ENCODE results near the gene INSC.

The INSC gene

GRCh38 chr11:15198284-15198683, 83.6 kb downstream of the INSC start:
- H4K91ac ChIP-seq (ENCODE audit: low read depth, low read length) = no peak overlapping the region
- no peak overlapping the region for H3K4me2 ChIP-seq (ENCODE audit: low read length)
- no peak overlapping the region for H2BK120ac ChIP-seq (ENCODE audit: insufficient read depth, low read length, poor library complexity)
- no peaks in the 10 kb centered on the region for H3K36me3 ChIP-seq (ENCODE audit: control insufficient read depth in 1 of 2, insufficient read depth in 2 of 2, low read length in 2 of 2)
- H2BK12ac ChIP-seq (ENCODE audit: low read length) = no peak overlapping the region
- no peak overlapping the region for H2AK5ac ChIP-seq (ENCODE audit: low read length)
- no CpG with 5 or more reads among the region's 2 CpGs for WGBS (ENCODE audit: extremely low coverage, insufficient coverage, insufficient read length)
- no peak overlapping the region for H4K12ac ChIP-seq (ENCODE audit: low read depth, low read length)
- no peak overlapping the region for H2AFZ ChIP-seq (ENCODE audit: insufficient read depth, low read length, poor library complexity)
- no peak overlapping the region for H3K9ac ChIP-seq (ENCODE audit: low read length)
- H3K23ac ChIP-seq (ENCODE audit: low read length) = no peak overlapping the region
- H3K79me1 ChIP-seq (ENCODE audit: low read length) = no peaks in the 10 kb centered on the region
- H3K79me2 ChIP-seq (ENCODE audit: control insufficient read depth, insufficient read depth, low read length, poor library complexity) = no peaks in the 10 kb centered on the region
- no peak overlapping the region for H3K27ac ChIP-seq (ENCODE audit: low read depth, low read length)
- H2BK5ac ChIP-seq (ENCODE audit: low read depth, low read length, poor library complexity) = no peak overlapping the region
- H3K4me1 ChIP-seq (ENCODE audit: control insufficient read depth in 1 of 2, insufficient read depth in 2 of 2, low read length in 2 of 2) = no peaks in the 10 kb centered on the region
- H3K9me3 ChIP-seq (ENCODE audit: insufficient read depth, low read depth, low read length) = peaks cover 2% of the 10 kb centered on the region
- no peak overlapping the region for H3K4me3 ChIP-seq (ENCODE audit: low read depth, low read length)
- H3K14ac ChIP-seq (ENCODE audit: low read length) = no peak overlapping the region
- H3K18ac ChIP-seq (ENCODE audit: low read length) = no peak overlapping the region
- H3K27me3 ChIP-seq (ENCODE audit: insufficient read depth, low read length) = no peaks in the 10 kb centered on the region
- no peak overlapping the region for H3K4ac ChIP-seq (ENCODE audit: low read depth, low read length)
- DNase-seq = no peak
- no peak overlapping the region for H4K8ac ChIP-seq (ENCODE audit: low read depth, low read length)

DNA sequence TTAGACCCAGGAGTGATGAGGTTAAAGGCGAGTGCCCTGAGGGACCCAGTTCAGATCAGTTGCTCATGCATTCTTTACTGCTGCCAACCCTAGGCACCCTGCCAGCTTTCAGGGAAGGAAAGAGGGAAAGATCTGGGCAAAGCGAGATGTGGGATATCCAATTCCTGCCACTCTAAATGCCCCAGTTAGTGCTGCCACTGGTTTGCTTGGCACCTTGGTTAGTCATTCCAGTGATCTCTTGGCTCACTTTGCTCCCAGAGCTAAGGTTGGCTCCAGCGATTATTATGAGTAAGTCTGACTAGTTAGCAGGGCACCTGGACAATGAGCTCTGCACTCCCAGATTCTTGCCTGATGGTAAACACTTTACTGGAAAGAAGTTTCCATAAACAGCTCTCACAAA, 85.0 kb downstream of the INSC start:
- H3K4ac ChIP-seq (ENCODE audit: low read depth, low read length) = no peak overlapping the region
- no peak overlapping the region for H2BK5ac ChIP-seq (ENCODE audit: low read depth, low read length, poor library complexity)
- no peak overlapping the region for H4K8ac ChIP-seq (ENCODE audit: low read depth, low read length)
- WGBS (ENCODE audit: extremely low coverage, insufficient coverage, insufficient read length) = no CpG with 5 or more reads among the region's 3 CpGs
- no peak overlapping the region for H4K91ac ChIP-seq (ENCODE audit: low read depth, low read length)
- peaks cover 2% of the 10 kb centered on the region for H3K9me3 ChIP-seq (ENCODE audit: insufficient read depth, low read depth, low read length)
- no peaks in the 10 kb centered on the region for H3K4me1 ChIP-seq (ENCODE audit: control insufficient read depth in 1 of 2, insufficient read depth in 2 of 2, low read length in 2 of 2)
- H2AK5ac ChIP-seq (ENCODE audit: low read length) = no peak overlapping the region
- H2AFZ ChIP-seq (ENCODE audit: insufficient read depth, low read length, poor library complexity) = no peak overlapping the region
- H4K12ac ChIP-seq (ENCODE audit: low read depth, low read length) = no peak overlapping the region
- no peak overlapping the region for H3K18ac ChIP-seq (ENCODE audit: low read length)
- DNase-seq = no peak
- no peak overlapping the region for H3K4me3 ChIP-seq (ENCODE audit: low read depth, low read length)
- H3K27ac ChIP-seq (ENCODE audit: low read depth, low read length) = no peak overlapping the region
- no peak overlapping the region for H2BK120ac ChIP-seq (ENCODE audit: insufficient read depth, low read length, poor library complexity)
- no peak overlapping the region for H3K9ac ChIP-seq (ENCODE audit: low read length)
- H3K79me2 ChIP-seq (ENCODE audit: control insufficient read depth, insufficient read depth, low read length, poor library complexity) = no peaks in the 10 kb centered on the region
- no peaks in the 10 kb centered on the region for H3K79me1 ChIP-seq (ENCODE audit: low read length)
- H3K4me2 ChIP-seq (ENCODE audit: low read length) = no peak overlapping the region
- no peaks in the 10 kb centered on the region for H3K27me3 ChIP-seq (ENCODE audit: insufficient read depth, low read length)
- no peak overlapping the region for H2BK12ac ChIP-seq (ENCODE audit: low read length)
- H3K23ac ChIP-seq (ENCODE audit: low read length) = no peak overlapping the region
- no peaks in the 10 kb centered on the region for H3K36me3 ChIP-seq (ENCODE audit: control insufficient read depth in 1 of 2, insufficient read depth in 2 of 2, low read length in 2 of 2)
- H3K14ac ChIP-seq (ENCODE audit: low read length) = no peak overlapping the region

DNA sequence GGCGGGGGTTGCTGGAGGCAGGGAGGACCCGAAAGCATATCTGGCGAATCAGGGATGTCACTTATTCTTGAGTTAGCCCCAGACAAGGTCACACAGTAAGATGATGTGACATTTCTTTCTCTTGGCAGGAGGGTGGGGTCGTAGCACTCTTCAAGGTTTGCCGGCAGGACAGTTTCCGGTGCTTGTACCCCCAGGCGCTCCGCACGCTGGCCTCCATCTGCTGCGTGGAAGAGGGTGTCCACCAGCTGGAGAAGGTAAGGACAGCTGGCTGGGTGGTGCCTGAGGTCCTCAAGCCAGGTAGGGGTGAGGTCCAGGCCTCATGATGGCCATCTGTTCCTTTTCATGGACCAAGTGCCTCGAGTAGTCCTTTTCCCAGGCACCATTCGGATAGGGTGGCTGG, 86.0 kb downstream of the INSC start:
- Histone ChIP-seq H4K91ac (ENCODE audit: low read depth, low read length) (no peak overlapping the region), H3K79me1 (ENCODE audit: low read length) (no peaks in the 10 kb centered on the region), H3K4ac (ENCODE audit: low read depth, low read length) (no peak overlapping the region), H4K12ac (ENCODE audit: low read depth, low read length) (no peak overlapping the region), H3K36me3 (ENCODE audit: control insufficient read depth in 1 of 2, insufficient read depth in 2 of 2, low read length in 2 of 2) (no peaks in the 10 kb centered on the region), H3K27ac (ENCODE audit: low read depth, low read length) (no peak overlapping the region), H3K9me3 (ENCODE audit: insufficient read depth, low read depth, low read length) (peaks cover 2% of the 10 kb centered on the region), H3K14ac (ENCODE audit: low read length) (no peak overlapping the region), H2BK5ac (ENCODE audit: low read depth, low read length, poor library complexity) (no peak overlapping the region), H3K4me2 (ENCODE audit: low read length) (no peak overlapping the region), H3K18ac (ENCODE audit: low read length) (no peak overlapping the region), H3K9ac (ENCODE audit: low read length) (peak overlapping the region; percentile 7), H3K27me3 (ENCODE audit: insufficient read depth, low read length) (no peaks in the 10 kb centered on the region), H3K23ac (ENCODE audit: low read length) (peak overlapping the region; percentile 52), H3K79me2 (ENCODE audit: control insufficient read depth, insufficient read depth, low read length, poor library complexity) (no peaks in the 10 kb centered on the region), H2AK5ac (ENCODE audit: low read length) (no peak overlapping the region), H3K4me1 (ENCODE audit: control insufficient read depth in 1 of 2, insufficient read depth in 2 of 2, low read length in 2 of 2) (no peaks in the 10 kb centered on the region), H3K4me3 (ENCODE audit: low read depth, low read length) (no peak overlapping the region), H2AFZ (ENCODE audit: insufficient read depth, low read length, poor library complexity) (no peak overlapping the region), H2BK120ac (ENCODE audit: insufficient read depth, low read length, poor library complexity) (no peak overlapping the region), H4K8ac (ENCODE audit: low read depth, low read length) (no peak overlapping the region), H2BK12ac (ENCODE audit: low read length) (no peak overlapping the region)
- DNase-seq = no peak
- no CpG with 5 or more reads among the region's 12 CpGs for whole genome bisulfite sequencing (ENCODE audit: extremely low coverage, insufficient coverage, insufficient read length)

GRCh38 chr11:15201586-15201985, 86.9 kb downstream of the INSC start:
- WGBS (ENCODE audit: extremely low coverage, insufficient coverage, insufficient read length) = no CpG with 5 or more reads among the region's 4 CpGs

More at GRCh38 chr11:15201586-15201985, 86.9 kb downstream of the INSC start:
- Histone ChIP-seq H2BK12ac (ENCODE audit: low read length) (no peak overlapping the region), H4K12ac (ENCODE audit: low read depth, low read length) (no peak overlapping the region), H3K4me1 (ENCODE audit: control insufficient read depth in 1 of 2, insufficient read depth in 2 of 2, low read length in 2 of 2) (no peaks in the 10 kb centered on the region), H4K91ac (ENCODE audit: low read depth, low read length) (no peak overlapping the region), H2BK120ac (ENCODE audit: insufficient read depth, low read length, poor library complexity) (no peak overlapping the region), H2AK5ac (ENCODE audit: low read length) (no peak overlapping the region), H3K4me2 (ENCODE audit: low read length) (no peak overlapping the region), H4K8ac (ENCODE audit: low read depth, low read length) (no peak overlapping the region), H3K27me3 (ENCODE audit: insufficient read depth, low read length) (no peaks in the 10 kb centered on the region), H3K18ac (ENCODE audit: low read length) (no peak overlapping the region), H3K4ac (ENCODE audit: low read depth, low read length) (no peak overlapping the region), H3K36me3 (ENCODE audit: control insufficient read depth in 1 of 2, insufficient read depth in 2 of 2, low read length in 2 of 2) (no peaks in the 10 kb centered on the region), H3K23ac (ENCODE audit: low read length) (no peak overlapping the region), H3K9ac (ENCODE audit: low read length) (no peak overlapping the region), H3K79me2 (ENCODE audit: control insufficient read depth, insufficient read depth, low read length, poor library complexity) (no peaks in the 10 kb centered on the region), H3K9me3 (ENCODE audit: insufficient read depth, low read depth, low read length) (peaks cover 2% of the 10 kb centered on the region), H3K14ac (ENCODE audit: low read length) (no peak overlapping the region), H3K4me3 (ENCODE audit: low read depth, low read length) (no peak overlapping the region), H3K27ac (ENCODE audit: low read depth, low read length) (no peak overlapping the region), H2AFZ (ENCODE audit: insufficient read depth, low read length, poor library complexity) (no peak overlapping the region), H3K79me1 (ENCODE audit: low read length) (no peaks in the 10 kb centered on the region), H2BK5ac (ENCODE audit: low read depth, low read length, poor library complexity) (no peak overlapping the region)
- peak; percentile 57 to 64 for DNase-seq

Measured in trophoblast cell (in vitro differentiated cells and primary cell).